Suprapubic skin (tissue), 4 donors: Measurements from ENCODE around the gene ZNF597. TPM values are rescaled to one million over a fixed set of nuclear protein-coding genes. Genes with fewer than 3 reads are reported as not detected.

Experiments used
- DNase-seq, 2 donors: peaks; one replicate each; pipeline ENCODE4 v3.0.0-alpha.2; 2019; ENCODE audit warnings: low spot score in 2 of 2
- H3K27ac ChIP-seq: fragments of 200-600 bp; sonication (generic); one replicate; pipeline ENCODE4 v1.5.1; 2019
- H3K27me3 ChIP-seq: fragments of 200-600 bp; sonication (generic); one replicate; pipeline ENCODE4 v1.5.1; 2019
- H3K36me3 ChIP-seq: fragments of 200-600 bp; sonication (generic); one replicate; pipeline ENCODE4 v1.5.1; 2019
- H3K4me1 ChIP-seq: fragments of 200-600 bp; sonication (generic); one replicate; pipeline ENCODE4 v1.5.1; 2019
- H3K4me3 ChIP-seq: fragments of 200-600 bp; sonication (generic); one replicate; pipeline ENCODE4 v1.5.1; 2019; ENCODE audit warnings: mild to moderate bottlenecking
- H3K9me3 ChIP-seq: fragments of 200-600 bp; sonication (generic); one replicate; pipeline ENCODE4 v1.5.1; 2019
- EP300 ChIP-seq: sonication (generic); formaldehyde crosslinking; IDR thresholded peaks from one replicate; pipeline ENCODE4 v1.6.1; 2017; ENCODE audit warnings: antibody characterized with exemption
- POLR2A ChIP-seq, 2 donors: fragments of 450-650 bp; IDR thresholded peaks; one replicate each; pipeline ENCODE4 v1.6.1; 2017; ENCODE audit warnings: antibody characterized with exemption in 2 of 2, mild to moderate bottlenecking in 2 of 2, moderate library complexity in 2 of 2
- POLR2AphosphoS5 ChIP-seq, 3 donors: sonication (generic); formaldehyde crosslinking; IDR thresholded peaks; one replicate each; pipeline ENCODE4 v1.6.1; 2017; ENCODE audit warnings: antibody characterized with exemption in 3 of 3
- WGBS: methylation state at CpG from one replicate; pipeline ENCODE4 v1.1.5; 2018; 5-methylcytosine and 5-hydroxymethylcytosine counted together
- total RNA-seq, 4 donors: library from RNA; depleted of rRNA; stranded (reverse); fragments of >200 nt; gene quantifications; one replicate each; pipeline ENCODE4 v1.1.0, GENCODE V29; 2016
- TF ChIP-seq, protein P1 (sequence below), 2 donors: fragments of 200-600 bp in 1 of 2; fragments of 450-650 bp in 1 of 2; sonication (generic) in 1 of 2; IDR thresholded peaks; one replicate each; pipeline ENCODE4 v1.5.1; 2016 to 2019; ENCODE audit warnings: antibody characterized with exemption in 2 of 2, mild to moderate bottlenecking in 1 of 2, moderate library complexity in 1 of 2

Gene ZNF597, protein sequence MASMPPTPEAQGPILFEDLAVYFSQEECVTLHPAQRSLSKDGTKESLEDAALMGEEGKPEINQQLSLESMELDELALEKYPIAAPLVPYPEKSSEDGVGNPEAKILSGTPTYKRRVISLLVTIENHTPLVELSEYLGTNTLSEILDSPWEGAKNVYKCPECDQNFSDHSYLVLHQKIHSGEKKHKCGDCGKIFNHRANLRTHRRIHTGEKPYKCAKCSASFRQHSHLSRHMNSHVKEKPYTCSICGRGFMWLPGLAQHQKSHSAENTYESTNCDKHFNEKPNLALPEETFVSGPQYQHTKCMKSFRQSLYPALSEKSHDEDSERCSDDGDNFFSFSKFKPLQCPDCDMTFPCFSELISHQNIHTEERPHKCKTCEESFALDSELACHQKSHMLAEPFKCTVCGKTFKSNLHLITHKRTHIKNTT
- total RNA-seq, result 1 to 10 TPM; 1.5 to 4.3 (median 2.4) TPM

DNA sequence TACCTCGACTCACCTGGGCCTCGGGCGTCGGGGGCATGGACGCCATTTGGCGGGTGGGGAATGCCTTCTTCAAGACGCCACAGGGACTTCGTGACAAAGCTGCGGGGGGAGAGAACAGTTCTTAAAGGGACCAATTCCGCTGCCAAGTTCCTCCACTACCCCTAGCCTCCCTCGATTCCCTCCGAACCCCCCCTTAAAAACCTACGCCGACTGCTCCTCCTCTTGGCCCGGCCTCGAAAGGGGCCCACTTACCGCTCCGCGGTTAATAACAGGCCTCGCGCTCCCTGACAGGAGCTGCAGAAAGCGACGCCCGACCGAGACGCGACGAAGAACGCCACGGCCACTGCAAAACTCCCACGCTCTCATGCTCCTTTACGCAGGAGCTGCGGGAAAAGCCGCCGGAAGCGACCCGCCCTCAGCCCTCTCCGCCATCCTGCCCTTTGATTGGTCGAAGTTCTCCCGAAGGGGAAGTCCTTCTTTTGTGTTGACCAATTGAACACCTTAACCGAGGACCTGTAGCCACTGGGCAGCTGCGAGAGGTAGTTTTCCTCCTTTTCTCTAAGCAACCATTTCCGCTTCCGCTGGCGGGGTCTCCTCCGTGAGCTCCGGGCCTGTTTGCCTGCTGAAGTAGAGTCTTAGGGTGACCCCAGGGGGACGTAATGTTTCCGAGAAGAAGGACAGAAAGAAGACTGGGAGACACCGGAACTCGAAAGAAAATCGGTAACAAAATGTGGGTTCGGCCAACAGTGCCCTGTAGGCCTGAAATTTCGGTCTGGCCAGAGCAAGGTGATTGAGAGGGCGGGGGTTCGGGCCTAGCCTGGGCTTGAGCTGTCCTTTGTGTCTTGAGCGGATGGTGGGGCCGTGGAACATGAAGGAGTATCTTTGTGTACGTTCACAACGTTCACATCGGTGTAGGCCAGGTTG lies at the start of gene ZNF597, which contains the start of gene NAA60:
TSS of gene ZNF597 (minus strand) at position 397 of the 924 bp plus-strand sequence. CDS start at position 46, 351 bp downstream.
TSS of gene NAA60 (plus strand) at position 573 of the 924 bp plus-strand sequence. CDS start 32,548 bp downstream, outside the sequence.
- TF ChIP-seq POLR2A (IDR thresholded peaks at IDR 0.05) (no peak), POLR2AphosphoS5 (IDR thresholded peaks at IDR 0.05) (no peak), EP300 (no peak)
- TF ChIP-seq, protein P1, sequence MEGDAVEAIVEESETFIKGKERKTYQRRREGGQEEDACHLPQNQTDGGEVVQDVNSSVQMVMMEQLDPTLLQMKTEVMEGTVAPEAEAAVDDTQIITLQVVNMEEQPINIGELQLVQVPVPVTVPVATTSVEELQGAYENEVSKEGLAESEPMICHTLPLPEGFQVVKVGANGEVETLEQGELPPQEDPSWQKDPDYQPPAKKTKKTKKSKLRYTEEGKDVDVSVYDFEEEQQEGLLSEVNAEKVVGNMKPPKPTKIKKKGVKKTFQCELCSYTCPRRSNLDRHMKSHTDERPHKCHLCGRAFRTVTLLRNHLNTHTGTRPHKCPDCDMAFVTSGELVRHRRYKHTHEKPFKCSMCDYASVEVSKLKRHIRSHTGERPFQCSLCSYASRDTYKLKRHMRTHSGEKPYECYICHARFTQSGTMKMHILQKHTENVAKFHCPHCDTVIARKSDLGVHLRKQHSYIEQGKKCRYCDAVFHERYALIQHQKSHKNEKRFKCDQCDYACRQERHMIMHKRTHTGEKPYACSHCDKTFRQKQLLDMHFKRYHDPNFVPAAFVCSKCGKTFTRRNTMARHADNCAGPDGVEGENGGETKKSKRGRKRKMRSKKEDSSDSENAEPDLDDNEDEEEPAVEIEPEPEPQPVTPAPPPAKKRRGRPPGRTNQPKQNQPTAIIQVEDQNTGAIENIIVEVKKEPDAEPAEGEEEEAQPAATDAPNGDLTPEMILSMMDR (IDR thresholded peaks at IDR 0.05), result no peak
- Histone ChIP-seq H3K9me3 (no peaks in the 10 kb centered on the region), H3K27me3 (no peaks in the 10 kb centered on the region), H3K4me1 (peaks cover 9% of the 10 kb centered on the region), H3K27ac (peak within 1 kb of the TSS; percentile 56), H3K36me3 (peaks cover 13% of the 10 kb centered on the region), H3K4me3 (peak within 1 kb of the TSS; percentile 57)
- 50% methylated on average over 61 of the region's 61 CpGs for WGBS
- peak; percentile 84 to 90 for DNase-seq

DNA sequence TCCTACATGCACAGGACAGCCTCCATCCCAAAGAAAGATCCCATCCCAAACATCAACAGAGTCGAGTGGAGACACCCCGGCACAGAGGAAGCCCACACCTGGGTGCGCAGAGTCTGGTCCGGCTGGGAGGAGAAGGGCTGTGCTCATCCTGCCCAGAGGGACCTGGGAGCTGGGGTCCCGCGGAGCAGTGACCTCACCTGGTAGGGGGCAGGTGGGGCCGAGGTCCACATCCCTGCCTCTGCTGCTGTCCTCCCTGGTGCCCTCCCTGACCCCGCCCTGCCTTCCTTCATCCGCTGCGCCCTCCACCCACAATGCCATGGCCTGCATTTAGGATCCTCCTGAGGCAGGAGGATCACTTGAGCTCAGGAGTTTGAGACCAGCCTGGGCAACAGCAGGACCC lies 49.1 kb upstream of the ZNF597 start:
- no peak for TF ChIP-seq POLR2AphosphoS5 (IDR thresholded peaks at IDR 0.05)
- Histone ChIP-seq H3K36me3 (peaks cover 8% of the 10 kb centered on the region), H3K9me3 (no peaks in the 10 kb centered on the region), H3K27ac (no peak overlapping the region), H3K27me3 (no peaks in the 10 kb centered on the region), H3K4me1 (no peaks in the 10 kb centered on the region), H3K4me3 (no peak overlapping the region)
- WGBS, result 90% methylated on average over 2 of the region's 10 CpGs
- peak in 1 of 2 donors; percentile 50 for DNase-seq

DNA sequence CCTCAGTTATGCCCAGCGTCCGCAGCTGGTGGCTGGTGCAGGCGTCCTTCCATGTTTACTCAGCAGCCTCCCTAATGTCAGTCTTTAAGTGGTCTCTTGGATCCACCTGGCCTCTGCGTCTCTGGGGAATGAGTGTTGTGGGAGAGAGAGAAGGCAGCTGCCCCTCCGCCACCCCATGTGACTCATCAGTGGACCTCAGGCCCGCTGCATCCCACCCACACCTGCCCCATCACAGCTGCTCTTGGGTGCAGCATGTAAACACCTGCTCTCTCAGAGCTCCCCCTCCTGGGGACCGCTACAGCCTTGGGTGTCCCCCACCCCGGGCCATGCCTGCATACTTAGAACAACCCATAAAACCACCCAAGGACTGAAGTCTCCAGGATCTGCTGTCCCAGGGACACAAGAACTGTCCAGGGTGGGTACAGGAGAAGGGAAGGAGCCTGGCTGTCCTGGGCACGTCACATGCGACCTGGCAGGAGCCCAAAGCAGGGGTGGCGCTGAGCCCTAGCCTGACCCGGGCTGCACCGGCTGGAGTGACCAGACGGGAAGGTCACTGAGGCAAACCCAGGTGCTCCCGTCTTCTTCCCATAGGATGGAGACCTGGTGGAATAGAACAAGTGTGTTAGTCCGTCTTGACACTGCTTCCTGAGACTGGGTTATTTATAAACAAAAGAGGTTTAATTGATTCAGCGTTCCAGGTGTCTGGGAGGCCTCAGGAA lies 47.8 kb upstream of the ZNF597 start:
- no peak for TF ChIP-seq EP300
- TF ChIP-seq, protein P1 (IDR thresholded peaks at IDR 0.05), result no peak
- no peak for TF ChIP-seq POLR2AphosphoS5 (IDR thresholded peaks at IDR 0.05)
- no peak for TF ChIP-seq POLR2A (IDR thresholded peaks at IDR 0.05)
- Histone ChIP-seq H3K27ac (no peak overlapping the region), H3K27me3 (no peaks in the 10 kb centered on the region), H3K4me3 (no peak overlapping the region), H3K4me1 (no peaks in the 10 kb centered on the region), H3K9me3 (no peaks in the 10 kb centered on the region), H3K36me3 (peaks cover 17% of the 10 kb centered on the region)
- 59% methylated on average over 13 of the region's 17 CpGs for WGBS
- no peak for DNase-seq

DNA sequence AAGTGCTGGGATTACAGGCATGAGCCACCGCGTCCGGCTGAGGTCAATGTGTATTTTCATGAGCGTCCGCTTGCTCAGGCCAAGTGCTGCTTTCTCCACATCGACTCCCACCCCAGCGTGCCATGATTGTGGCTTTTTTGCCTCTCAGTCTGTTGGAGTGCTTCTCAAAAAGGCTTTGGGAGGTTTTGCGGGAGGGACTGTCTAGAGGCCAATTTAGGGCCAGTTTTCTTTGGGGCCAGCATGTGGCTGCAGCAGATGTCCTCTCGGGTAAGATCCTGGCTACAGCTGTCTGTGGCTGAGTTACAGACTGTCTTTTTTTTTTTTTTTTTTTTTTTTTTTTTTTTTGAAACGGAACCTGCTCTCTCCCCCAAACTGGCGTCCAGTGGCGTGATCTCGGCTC lies 45.5 kb upstream of the ZNF597 start:
- DNase-seq, result no peak
- Histone ChIP-seq H3K27ac (no peak overlapping the region), H3K27me3 (no peaks in the 10 kb centered on the region), H3K4me1 (no peaks in the 10 kb centered on the region), H3K36me3 (peaks cover 40% of the 10 kb centered on the region), H3K4me3 (no peak overlapping the region), H3K9me3 (no peaks in the 10 kb centered on the region)
- WGBS, result 86% methylated on average over 11 of the region's 13 CpGs
- TF ChIP-seq EP300, result no peak
- no peak for TF ChIP-seq POLR2AphosphoS5 (IDR thresholded peaks at IDR 0.05)
- TF ChIP-seq POLR2A (IDR thresholded peaks at IDR 0.05), result no peak
- TF ChIP-seq, protein P1 (IDR thresholded peaks at IDR 0.05), result no peak
